Esophagus squamous epithelium (tissue), 4 donors: Measurements from ENCODE around the gene VWDE.

Experiments used
- POLR2A ChIP-seq, 4 donors: fragments of 450-650 bp; IDR thresholded peaks; one replicate each; pipeline ENCODE4 v1.6.1; 2017; ENCODE audit warnings: antibody characterized with exemption in 4 of 4, mild to moderate bottlenecking in 4 of 4, moderate library complexity in 3 of 4
- TF ChIP-seq, protein P1 (sequence below), 6 experiments: fragments of 450-650 bp in 4 of 6; fragments of 200-600 bp in 2 of 6; sonication (generic) in 2 of 6; IDR thresholded peaks; one replicate each; pipeline ENCODE4 v1.5.1; 2016 to 2019; ENCODE audit warnings: antibody characterized with exemption in 6 of 6, mild to moderate bottlenecking in 4 of 6, moderate library complexity in 4 of 6

DNA sequence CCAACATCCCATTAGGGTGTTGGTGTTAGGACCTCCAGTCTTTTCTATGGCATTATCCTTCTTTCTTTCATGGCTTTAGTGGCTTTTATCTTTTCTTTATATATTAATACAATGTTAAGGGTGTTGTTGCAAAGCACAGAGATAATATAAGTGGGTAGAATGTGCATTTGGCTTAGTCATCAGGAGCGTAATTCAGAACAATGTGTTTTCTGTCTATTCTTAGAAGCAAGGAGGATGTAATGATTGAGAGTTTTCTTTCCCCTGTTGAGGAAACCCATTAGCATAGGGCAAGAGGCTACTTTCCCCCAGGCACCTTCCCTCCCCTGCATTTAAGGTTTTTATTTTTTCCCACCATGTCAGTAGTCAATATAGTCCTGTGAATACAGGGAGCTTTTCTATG, 112.9 kb downstream of the VWDE start:
- no peak for TF ChIP-seq POLR2A (IDR thresholded peaks at IDR 0.05)
- TF ChIP-seq, protein P1, sequence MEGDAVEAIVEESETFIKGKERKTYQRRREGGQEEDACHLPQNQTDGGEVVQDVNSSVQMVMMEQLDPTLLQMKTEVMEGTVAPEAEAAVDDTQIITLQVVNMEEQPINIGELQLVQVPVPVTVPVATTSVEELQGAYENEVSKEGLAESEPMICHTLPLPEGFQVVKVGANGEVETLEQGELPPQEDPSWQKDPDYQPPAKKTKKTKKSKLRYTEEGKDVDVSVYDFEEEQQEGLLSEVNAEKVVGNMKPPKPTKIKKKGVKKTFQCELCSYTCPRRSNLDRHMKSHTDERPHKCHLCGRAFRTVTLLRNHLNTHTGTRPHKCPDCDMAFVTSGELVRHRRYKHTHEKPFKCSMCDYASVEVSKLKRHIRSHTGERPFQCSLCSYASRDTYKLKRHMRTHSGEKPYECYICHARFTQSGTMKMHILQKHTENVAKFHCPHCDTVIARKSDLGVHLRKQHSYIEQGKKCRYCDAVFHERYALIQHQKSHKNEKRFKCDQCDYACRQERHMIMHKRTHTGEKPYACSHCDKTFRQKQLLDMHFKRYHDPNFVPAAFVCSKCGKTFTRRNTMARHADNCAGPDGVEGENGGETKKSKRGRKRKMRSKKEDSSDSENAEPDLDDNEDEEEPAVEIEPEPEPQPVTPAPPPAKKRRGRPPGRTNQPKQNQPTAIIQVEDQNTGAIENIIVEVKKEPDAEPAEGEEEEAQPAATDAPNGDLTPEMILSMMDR (IDR thresholded peaks at IDR 0.05): no peak
